Mesendoderm (in vitro differentiated cells): ENCODE data around the gene CIT.

ENCODE experiments used
- DNase-seq: peaks from one replicate; pipeline ENCODE4 v3.0.0; 2013
- H2AK5ac ChIP-seq: 2 replicates; pipeline ENCODE4 v1.6.1; 2013; ENCODE audit warnings: low read length, inconsistent platforms
- H2BK120ac ChIP-seq: 2 replicates; pipeline ENCODE4 v1.6.1; 2013; ENCODE audit warnings: low read depth, mild to moderate bottlenecking, low read length, moderate library complexity, mixed read lengths
- H2BK15ac ChIP-seq: replicated peaks from 2 replicates; pipeline ENCODE4 v1.6.1; 2013; ENCODE audit warnings: low read depth, mild to moderate bottlenecking, moderate library complexity
- H2BK5ac ChIP-seq: 2 replicates; pipeline ENCODE4 v1.6.1; 2013; ENCODE audit warnings: low read length, inconsistent platforms
- H3K18ac ChIP-seq: 2 replicates; pipeline ENCODE4 v1.6.1; 2013; ENCODE audit warnings: mild to moderate bottlenecking, low read length, mixed read lengths
- H3K23ac ChIP-seq: one replicate; pipeline ENCODE4 v1.6.1; 2013; ENCODE audit warnings: low read length
- H3K27ac ChIP-seq: 2 replicates; pipeline ENCODE4 v1.5.1; 2013; ENCODE audit warnings: low read depth, mild to moderate bottlenecking, inconsistent platforms, low read length, moderate library complexity
- H3K27me3 ChIP-seq: 2 replicates; pipeline ENCODE4 v1.6.1; 2013; ENCODE audit warnings: low read length, control low read depth, mild to moderate bottlenecking, inconsistent platforms; ENCODE audit not compliant: insufficient read depth, poor library complexity
- H3K36me3 ChIP-seq: 2 replicates; pipeline ENCODE4 v1.6.1; 2013; ENCODE audit warnings: low read length, inconsistent platforms; ENCODE audit not compliant: control insufficient read depth, insufficient read depth
- H3K4ac ChIP-seq: one replicate; pipeline ENCODE4 v1.6.1; 2013; ENCODE audit warnings: low read depth, mild to moderate bottlenecking, low read length, moderate library complexity
- H3K4me1 ChIP-seq: 2 replicates; pipeline ENCODE4 v1.6.1; 2013; ENCODE audit warnings: low read depth, low read length, inconsistent platforms; ENCODE audit not compliant: control insufficient read depth
- H3K4me2 ChIP-seq: 2 replicates; pipeline ENCODE4 v1.6.1; 2013; ENCODE audit warnings: low read length
- H3K4me3 ChIP-seq: 2 replicates; pipeline ENCODE4 v1.5.1; 2013; ENCODE audit warnings: mild to moderate bottlenecking, low read length
- H3K56ac ChIP-seq: one replicate; pipeline ENCODE4 v1.6.1; 2013; ENCODE audit warnings: low read length
- H3K79me1 ChIP-seq: 2 replicates; pipeline ENCODE4 v1.6.1; 2013; ENCODE audit warnings: low read length, inconsistent platforms
- H3K79me2 ChIP-seq: 2 replicates; pipeline ENCODE4 v1.6.1; 2013; ENCODE audit warnings: mild to moderate bottlenecking, low read length; ENCODE audit not compliant: control insufficient read depth, insufficient read depth
- H3K9ac ChIP-seq: 2 replicates; pipeline ENCODE4 v1.6.1; 2013; ENCODE audit warnings: low read length, inconsistent platforms
- H4K5ac ChIP-seq: one replicate; pipeline ENCODE4 v1.6.1; 2013; ENCODE audit warnings: low read length
- H4K8ac ChIP-seq: one replicate; pipeline ENCODE4 v1.6.1; 2013; ENCODE audit warnings: low read depth, mild to moderate bottlenecking, control low read depth, low read length, moderate library complexity
- WGBS: extraction: QIAGEN DNeasy Blood & Tissue Kit; methylation state at CpG from one replicate; pipeline ENCODE4 v1.1.7; 2013; ENCODE audit warnings: low lambda C conversion rate, missing lambda C conversion rate; ENCODE audit not compliant: insufficient coverage; ENCODE audit errors: extremely low coverage; 5-methylcytosine and 5-hydroxymethylcytosine counted together

Gene CIT

DNA sequence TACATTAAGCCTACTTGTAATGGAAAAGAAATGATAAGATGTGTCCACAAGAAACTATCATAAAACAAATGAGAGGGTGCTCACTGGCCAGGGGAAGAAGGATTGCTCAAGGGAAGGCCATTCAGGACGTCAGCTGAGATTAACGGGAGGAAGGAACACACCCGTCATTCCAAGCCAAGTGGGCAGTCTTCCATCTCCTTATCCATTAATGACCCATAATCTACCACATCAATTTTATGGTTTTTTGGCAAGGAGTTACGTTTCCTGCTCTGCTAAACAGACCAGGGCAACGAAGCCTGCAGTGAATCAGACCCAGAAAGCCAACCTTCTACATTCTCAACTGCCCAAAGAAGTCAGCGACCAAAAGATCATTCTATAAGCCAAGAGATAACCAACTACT lies 184.1 kb downstream of the CIT start:
- Histone ChIP-seq H3K79me1 (no peaks in the 10 kb centered on the region), H3K79me2 (no peaks in the 10 kb centered on the region), H3K56ac (no peak overlapping the region), H3K4me3 (no peak overlapping the region), H3K9ac (no peak overlapping the region), H3K23ac (no peak overlapping the region), H3K4ac (no peak overlapping the region), H4K8ac (no peak overlapping the region), H3K27me3 (no peaks in the 10 kb centered on the region), H3K4me1 (no peaks in the 10 kb centered on the region), H2BK15ac (no peak overlapping the region), H3K36me3 (no peaks in the 10 kb centered on the region), H2BK5ac (no peak overlapping the region), H2AK5ac (no peak overlapping the region), H2BK120ac (no peak overlapping the region), H3K27ac (no peak overlapping the region), H4K5ac (no peak overlapping the region), H3K18ac (no peak overlapping the region), H3K4me2 (no peak overlapping the region)
- no peak for DNase-seq
- no CpG with 5 or more reads among the region's 6 CpGs for WGBS

DNA sequence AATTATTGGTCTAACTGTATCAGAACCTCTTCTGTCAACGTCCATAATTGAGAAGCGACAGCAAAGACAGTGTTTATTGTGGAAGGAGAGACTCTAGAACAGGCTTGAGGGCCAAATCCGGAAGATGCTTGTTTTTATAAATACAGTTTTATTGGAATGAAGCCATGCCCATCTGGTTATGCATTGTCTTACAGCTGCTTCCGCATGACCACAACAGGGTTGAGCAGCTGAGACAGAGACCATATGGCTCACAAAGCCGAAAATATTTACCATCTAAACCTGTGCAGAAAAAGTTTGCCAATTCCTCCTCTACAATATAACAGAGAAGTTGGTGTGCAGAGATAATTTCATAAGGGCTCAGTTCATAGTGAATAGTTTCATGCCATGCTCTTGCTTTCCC lies 184.7 kb downstream of the CIT start:
- Histone ChIP-seq H4K5ac (no peak overlapping the region), H3K79me2 (no peaks in the 10 kb centered on the region), H3K27me3 (no peaks in the 10 kb centered on the region), H2BK15ac (no peak overlapping the region), H3K27ac (no peak overlapping the region), H4K8ac (no peak overlapping the region), H3K79me1 (no peaks in the 10 kb centered on the region), H2BK120ac (no peak overlapping the region), H3K36me3 (no peaks in the 10 kb centered on the region), H3K56ac (no peak overlapping the region), H2BK5ac (no peak overlapping the region), H2AK5ac (no peak overlapping the region), H3K4me2 (no peak overlapping the region), H3K4me3 (no peak overlapping the region), H3K4ac (no peak overlapping the region), H3K9ac (no peak overlapping the region), H3K18ac (no peak overlapping the region), H3K23ac (no peak overlapping the region), H3K4me1 (no peaks in the 10 kb centered on the region)
- no peak for DNase-seq
- no CpG with 5 or more reads among the region's 5 CpGs for WGBS

DNA sequence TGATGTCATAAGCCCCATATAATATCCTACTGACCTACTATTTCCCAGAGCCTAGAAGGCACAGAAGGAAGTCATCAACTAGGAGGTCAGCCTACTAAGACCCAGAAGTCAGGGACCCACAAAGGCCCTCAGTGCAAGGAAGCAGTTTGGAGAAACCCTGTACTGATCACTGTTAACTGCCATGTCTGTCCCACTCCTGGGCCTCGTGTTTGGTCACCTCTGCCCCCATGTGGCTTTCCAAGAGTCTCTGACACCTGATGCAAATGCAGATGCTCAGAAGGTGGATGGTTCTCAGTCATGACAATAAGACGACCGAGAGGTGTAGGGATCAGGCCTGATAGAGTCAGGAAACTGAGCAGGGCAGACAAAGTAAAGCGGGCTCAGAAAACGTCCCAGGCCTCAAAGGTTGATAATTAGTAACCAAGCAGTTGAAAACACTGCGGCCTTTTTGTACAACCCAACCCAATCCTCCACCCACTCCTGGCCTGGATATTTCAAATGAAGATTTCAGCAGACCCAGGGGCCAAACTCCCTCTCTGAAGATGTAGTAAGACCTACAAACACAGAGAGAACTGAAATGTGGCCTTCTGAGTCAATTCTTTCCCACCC lies 185.8 kb downstream of the CIT start:
- Histone ChIP-seq H3K56ac (no peak overlapping the region), H4K5ac (no peak overlapping the region), H3K4me2 (no peak overlapping the region), H4K8ac (no peak overlapping the region), H2BK5ac (no peak overlapping the region), H3K4ac (no peak overlapping the region), H2BK120ac (no peak overlapping the region), H3K4me3 (no peak overlapping the region), H3K9ac (no peak overlapping the region), H3K36me3 (no peaks in the 10 kb centered on the region), H3K4me1 (no peaks in the 10 kb centered on the region), H3K27ac (no peak overlapping the region), H3K23ac (no peak overlapping the region), H3K18ac (no peak overlapping the region), H3K79me2 (no peaks in the 10 kb centered on the region), H3K27me3 (no peaks in the 10 kb centered on the region), H2AK5ac (no peak overlapping the region), H2BK15ac (no peak overlapping the region), H3K79me1 (no peaks in the 10 kb centered on the region)
- WGBS = no CpG with 5 or more reads among the region's 6 CpGs
- DNase-seq = no peak

DNA sequence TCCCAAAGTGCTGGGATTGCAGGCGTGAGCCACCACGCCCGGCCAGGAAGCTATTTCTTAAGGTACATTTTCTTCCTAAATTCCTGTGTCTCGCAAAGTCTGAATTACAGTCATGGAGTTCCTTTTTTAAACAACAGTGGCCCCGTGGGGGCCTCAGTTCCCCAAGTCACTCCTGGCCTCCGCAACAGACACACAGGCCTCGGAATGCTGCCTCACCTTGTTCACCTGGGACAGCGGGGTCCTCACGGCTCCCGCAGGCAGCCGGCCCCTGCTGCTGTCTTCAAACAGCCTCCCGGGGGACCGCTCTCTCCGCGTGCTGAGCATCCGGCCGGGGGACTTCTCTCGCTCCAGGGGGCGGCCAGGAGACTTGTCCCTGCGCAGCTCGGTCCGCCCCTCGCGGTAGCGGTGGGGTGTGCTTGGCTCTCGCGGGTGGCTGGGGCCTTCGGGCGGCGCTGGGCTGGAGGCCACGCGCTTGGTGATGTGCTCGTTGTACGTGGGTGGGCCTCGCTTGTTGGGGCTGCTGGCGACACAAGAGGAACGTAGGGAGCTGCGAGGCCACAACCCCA lies 187.1 kb downstream of the CIT start:
- Histone ChIP-seq H3K4me1 (no peaks in the 10 kb centered on the region), H3K4me2 (no peak overlapping the region), H2BK120ac (no peak overlapping the region), H3K27ac (no peak overlapping the region), H3K18ac (no peak overlapping the region), H3K79me1 (no peaks in the 10 kb centered on the region), H3K9ac (no peak overlapping the region), H3K36me3 (no peaks in the 10 kb centered on the region), H4K8ac (no peak overlapping the region), H4K5ac (no peak overlapping the region), H2AK5ac (no peak overlapping the region), H3K4ac (no peak overlapping the region), H3K23ac (no peak overlapping the region), H2BK5ac (no peak overlapping the region), H3K4me3 (no peak overlapping the region), H3K56ac (no peak overlapping the region), H2BK15ac (no peak overlapping the region), H3K27me3 (no peaks in the 10 kb centered on the region), H3K79me2 (no peaks in the 10 kb centered on the region)
- no CpG with 5 or more reads among the region's 38 CpGs for WGBS
- DNase-seq = no peak

DNA sequence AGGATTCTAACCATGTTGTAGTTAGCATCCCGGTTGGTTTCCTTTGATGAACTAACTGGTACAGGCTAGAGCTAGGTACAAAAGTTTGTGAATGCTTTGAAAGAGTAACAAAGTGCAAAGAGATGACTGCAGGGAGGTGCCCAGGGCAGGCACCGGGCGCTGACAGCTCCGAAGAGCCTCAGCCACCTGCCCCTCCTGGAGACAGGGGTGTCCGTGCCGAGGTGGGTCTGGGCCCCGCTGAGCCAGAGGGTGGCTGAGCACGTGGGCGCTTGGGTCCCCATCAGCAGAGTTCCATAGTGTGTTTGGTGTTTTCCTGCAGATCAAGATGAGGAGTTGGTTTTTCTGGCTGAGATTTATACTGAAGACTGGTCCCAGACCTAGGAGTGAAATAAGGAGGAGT lies 189.2 kb downstream of the CIT start:
- no peak overlapping the region for H3K23ac ChIP-seq
- no peak overlapping the region for H3K56ac ChIP-seq
- H2BK5ac ChIP-seq = no peak overlapping the region
- no peak overlapping the region for H3K9ac ChIP-seq
- no peak overlapping the region for H3K4me3 ChIP-seq
- no peak overlapping the region for H2BK15ac ChIP-seq
- no peak overlapping the region for H4K5ac ChIP-seq
- no peak overlapping the region for H3K27ac ChIP-seq
- H3K36me3 ChIP-seq = no peaks in the 10 kb centered on the region
- no peak overlapping the region for H2AK5ac ChIP-seq
- no peaks in the 10 kb centered on the region for H3K79me1 ChIP-seq
- WGBS = no CpG with 5 or more reads among the region's 9 CpGs
- H3K18ac ChIP-seq = no peak overlapping the region
- no peaks in the 10 kb centered on the region for H3K4me1 ChIP-seq
- H3K4ac ChIP-seq = no peak overlapping the region
- no peaks in the 10 kb centered on the region for H3K79me2 ChIP-seq
- no peak for DNase-seq
- no peak overlapping the region for H2BK120ac ChIP-seq
- H3K4me2 ChIP-seq = no peak overlapping the region
- no peaks in the 10 kb centered on the region for H3K27me3 ChIP-seq
- no peak overlapping the region for H4K8ac ChIP-seq

DNA sequence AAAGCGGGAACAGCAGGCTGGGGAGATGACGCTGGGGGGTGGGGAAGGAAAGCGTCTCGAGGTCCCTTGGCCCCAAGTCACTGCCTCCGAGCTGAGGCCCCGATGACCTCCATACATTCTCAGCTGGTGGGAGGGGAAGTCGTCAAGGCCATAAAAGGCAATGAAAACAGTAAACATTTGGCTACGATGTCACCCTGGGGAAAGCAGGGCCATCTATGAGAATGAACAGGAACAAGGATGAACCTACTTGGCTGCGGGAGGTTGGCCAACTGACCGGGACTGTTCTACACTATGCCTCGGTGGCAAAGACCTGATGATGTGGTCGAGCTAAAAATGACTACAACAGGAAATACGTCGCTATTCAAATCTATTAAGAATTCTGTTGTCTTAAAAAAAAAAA lies 189.7 kb downstream of the CIT start:
- H4K5ac ChIP-seq = no peak overlapping the region
- H3K18ac ChIP-seq = no peak overlapping the region
- no peak overlapping the region for H2BK5ac ChIP-seq
- H3K79me1 ChIP-seq = no peaks in the 10 kb centered on the region
- H2BK15ac ChIP-seq = no peak overlapping the region
- H3K27ac ChIP-seq = no peak overlapping the region
- no peak overlapping the region for H3K9ac ChIP-seq
- no peaks in the 10 kb centered on the region for H3K4me1 ChIP-seq
- H3K79me2 ChIP-seq = no peaks in the 10 kb centered on the region
- H4K8ac ChIP-seq = no peak overlapping the region
- H3K23ac ChIP-seq = no peak overlapping the region
- H3K56ac ChIP-seq = no peak overlapping the region
- no peak overlapping the region for H3K4ac ChIP-seq
- no peaks in the 10 kb centered on the region for H3K27me3 ChIP-seq
- no peak overlapping the region for H2BK120ac ChIP-seq
- no peaks in the 10 kb centered on the region for H3K36me3 ChIP-seq
- H3K4me2 ChIP-seq = no peak overlapping the region
- no peak overlapping the region for H3K4me3 ChIP-seq
- WGBS = no CpG with 5 or more reads among the region's 14 CpGs
- DNase-seq = peak; percentile 36
- H2AK5ac ChIP-seq = no peak overlapping the region
